Stimulated activated CD8-positive, alpha-beta memory T cell treated with anti-CD3 and anti-CD28 coated beads, Interleukin-7, amount 100 ng/mL, for 4 hours (primary cell): ENCODE results near the gene SYVN1.

Experiments used
- DNase-seq, 2 donors: peaks; one replicate each; pipeline ENCODE4 v3.0.0-alpha.2; 2020; ENCODE audit warnings: low read depth in 2 of 2

Gene SYVN1

GRCh38 chr11:65087827-65088226 lies 46.5 kb downstream of the SYVN1 start:
- DNase-seq: no peak

- no peak for DNase-seq
These were observed 47.1 kb downstream of the SYVN1 start for GRCh38 chr11:65087216-65087615.

- DNase-seq: no peak
These were observed 47.5 kb downstream of the SYVN1 start for GRCh38 chr11:65086809-65087208.

GRCh38 chr11:65085446-65085845 lies 48.9 kb downstream of the SYVN1 start:
- DNase-seq: no peak

- no peak for DNase-seq
These were observed 49.5 kb downstream of the SYVN1 start for GRCh38 chr11:65084598-65085375.

GRCh38 chr11:65083834-65084597 lies 50.3 kb downstream of the SYVN1 start, which contains the start of the genes CDCA5 and ZFPL1:
CDCA5 (minus strand) TSS chr11:65084040; CDS start chr11:65083978, 62 bp downstream.
ZFPL1 (plus strand) TSS chr11:65084222; CDS start chr11:65084699, 477 bp downstream.
- peak; percentile 93 for DNase-seq

GRCh38 chr11:65083134-65083833 lies 51.0 kb downstream of the SYVN1 start:
- no peak for DNase-seq

- no peak for DNase-seq
These were observed 55.5 kb downstream of the SYVN1 start for GRCh38 chr11:65078786-65079342.

GRCh38 chr11:65078151-65078550 lies 56.2 kb downstream of the SYVN1 start:
- DNase-seq: peak; percentile 43 to 48

GRCh38 chr11:65077451-65077850 lies 56.9 kb downstream of the SYVN1 start:
- DNase-seq: no peak
